NCI-H2227 treated with DMSO at 0.1 percent for 48 hours (cell line): ENCODE measurements around the gene TXNL4A.

Source experiments
- DNase-seq: peaks from one replicate; lab custom pipeline; 2025; lab: John Stamatoyannopoulos, UW

Gene TXNL4A

DNA sequence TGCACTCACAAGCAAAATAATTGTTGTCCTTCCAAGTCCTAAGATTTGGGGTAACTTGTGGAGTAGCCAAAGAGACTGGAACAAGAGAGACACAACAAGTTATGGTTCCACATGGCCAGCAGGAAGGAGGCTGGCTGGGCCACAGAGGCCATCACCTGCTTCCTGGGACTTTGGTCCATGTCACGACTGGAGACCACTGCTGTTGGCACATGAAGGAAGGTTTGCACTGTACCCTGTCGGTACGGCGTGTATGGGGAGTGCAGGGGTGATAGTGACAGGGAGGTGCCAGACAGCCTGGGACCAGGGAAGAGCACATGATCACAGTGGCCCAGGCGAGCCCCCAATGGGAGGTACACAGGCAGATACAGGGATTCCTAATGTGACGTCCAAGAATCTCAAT is 52.4 kb downstream of the TXNL4A start:
- DNase-seq, result no peak

DNA sequence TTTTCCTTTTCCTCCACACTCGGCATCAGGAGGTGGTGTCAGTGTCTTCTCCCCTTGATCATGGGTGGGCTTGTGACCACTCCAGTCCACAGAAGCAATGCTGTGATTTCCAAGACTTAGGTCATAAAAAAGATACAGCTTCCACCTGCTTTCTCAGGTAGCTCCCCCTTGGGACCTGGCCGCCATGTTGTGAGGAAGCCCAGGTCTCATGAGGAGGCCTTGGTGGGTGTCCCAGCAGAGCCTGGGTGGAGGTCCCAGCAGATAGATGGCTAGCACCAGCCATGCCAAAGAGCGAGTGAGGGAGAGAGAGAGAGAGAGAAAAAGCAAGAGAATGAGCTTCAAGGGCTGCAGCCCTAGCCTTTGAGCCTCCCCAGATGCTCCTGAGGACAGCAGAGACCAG is 52.9 kb downstream of the TXNL4A start:
- DNase-seq, result no peak

DNA sequence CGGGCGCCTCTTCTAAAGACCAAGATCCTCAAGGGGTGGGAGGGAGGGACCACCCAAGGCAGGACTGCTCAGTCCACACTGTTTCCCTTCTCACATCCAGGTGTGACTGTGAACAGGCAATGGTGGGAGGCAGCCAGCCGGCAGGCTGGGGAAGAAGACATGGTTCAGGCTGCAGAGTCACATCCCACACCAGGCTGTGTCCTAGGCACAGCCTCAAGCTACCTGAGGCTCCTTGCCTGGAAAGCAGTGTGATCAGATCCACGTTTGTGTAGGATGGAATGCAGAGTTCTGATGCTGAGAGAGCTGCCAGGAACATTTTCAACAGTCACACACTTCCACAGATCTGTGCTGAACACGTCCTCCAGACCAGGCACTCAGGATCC is 53.3 kb downstream of the TXNL4A start:
- no peak for DNase-seq

DNA sequence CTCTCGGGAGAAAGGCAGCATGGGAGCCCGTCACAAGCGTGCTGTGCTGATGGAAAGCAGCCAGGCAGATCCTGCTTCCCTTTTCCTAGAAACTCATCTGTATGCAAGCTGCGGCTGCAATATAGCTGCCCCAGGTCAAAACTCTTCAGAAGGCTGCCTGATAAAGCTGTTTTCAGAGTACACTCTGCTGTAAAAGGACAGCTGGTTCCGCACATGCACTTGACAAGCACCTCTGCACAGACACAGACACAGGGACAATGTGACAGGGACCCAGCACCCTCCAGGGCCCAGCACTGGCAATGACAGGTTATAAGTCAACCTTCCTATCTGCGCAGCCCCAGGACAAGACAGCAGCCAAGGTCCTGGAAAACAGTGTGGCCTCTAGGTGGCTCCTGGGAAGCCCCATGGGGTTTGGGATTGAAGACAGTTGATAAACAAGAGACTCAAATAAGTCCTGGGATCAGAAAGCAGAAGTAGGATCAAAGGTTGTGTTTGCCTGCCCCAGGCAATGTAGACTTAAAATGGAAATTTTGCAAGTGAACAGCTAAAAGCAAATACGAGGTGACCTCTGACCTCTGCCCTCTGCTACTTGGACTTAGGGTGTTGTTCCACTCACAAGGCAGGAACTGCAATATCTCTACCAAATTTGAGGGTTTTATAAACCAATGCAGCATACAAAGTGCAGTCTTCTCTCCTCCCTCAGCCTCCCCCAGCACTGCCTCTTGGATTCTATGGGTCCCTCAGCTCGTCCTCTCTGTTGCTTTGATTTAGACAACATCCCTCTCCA is 53.9 kb downstream of the TXNL4A start:
- DNase-seq, result no peak

DNA sequence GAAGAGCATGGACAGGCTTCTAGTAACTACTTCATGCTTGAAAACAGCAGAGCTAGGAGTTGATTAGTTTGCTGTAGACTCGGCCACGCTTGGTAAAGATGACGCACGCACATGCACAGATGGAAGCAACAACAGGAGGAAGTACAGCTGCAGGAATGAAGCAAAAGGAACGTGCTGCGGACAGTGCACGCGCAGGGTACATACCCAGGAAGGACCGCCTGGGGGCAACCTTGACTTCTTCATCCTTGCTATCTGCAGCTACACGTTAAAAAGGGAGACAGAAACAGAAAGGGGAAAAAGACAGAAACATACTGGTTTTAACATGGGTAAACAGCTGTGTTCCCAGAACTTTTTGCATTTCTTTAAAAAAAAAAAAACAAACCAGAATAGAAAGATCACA is 54.6 kb downstream of the TXNL4A start:
- no peak for DNase-seq

DNA sequence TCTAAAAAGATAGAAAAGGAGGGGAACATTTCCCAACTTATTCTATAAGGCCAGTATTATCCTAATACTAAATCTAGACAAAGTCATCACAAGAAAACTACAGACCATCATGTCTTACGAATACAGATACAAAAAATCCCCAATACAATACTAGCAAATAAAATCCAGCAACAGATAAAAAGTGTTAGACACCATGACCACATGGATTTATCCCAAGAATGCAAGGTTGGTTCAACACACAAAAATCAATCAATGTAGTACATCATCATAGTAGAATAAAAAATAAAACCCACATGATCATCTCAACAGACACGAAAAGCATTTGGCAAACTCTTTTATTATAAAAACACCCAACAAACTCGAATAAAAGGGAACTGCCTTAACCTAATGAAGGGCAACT is 55.5 kb downstream of the TXNL4A start:
- DNase-seq, result no peak

DNA sequence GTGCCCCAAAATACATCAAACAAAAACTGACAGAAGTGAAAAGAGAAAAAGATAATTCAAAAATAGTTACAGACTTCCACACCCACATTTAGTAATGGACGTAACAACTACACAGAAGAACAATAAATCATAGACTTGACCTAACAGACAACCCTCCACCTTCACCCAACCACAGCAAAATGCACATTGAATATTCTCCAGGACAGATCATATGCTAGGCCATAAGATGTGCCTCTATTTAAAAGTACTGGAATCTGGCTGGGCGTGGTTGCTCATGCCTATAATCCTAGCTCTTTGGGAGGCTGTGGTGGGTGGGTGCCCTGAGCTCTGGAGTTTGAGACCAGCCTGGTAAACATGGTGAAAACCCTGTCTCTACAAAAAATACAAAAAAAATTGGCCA is 56.9 kb downstream of the TXNL4A start:
- DNase-seq, result no peak

DNA sequence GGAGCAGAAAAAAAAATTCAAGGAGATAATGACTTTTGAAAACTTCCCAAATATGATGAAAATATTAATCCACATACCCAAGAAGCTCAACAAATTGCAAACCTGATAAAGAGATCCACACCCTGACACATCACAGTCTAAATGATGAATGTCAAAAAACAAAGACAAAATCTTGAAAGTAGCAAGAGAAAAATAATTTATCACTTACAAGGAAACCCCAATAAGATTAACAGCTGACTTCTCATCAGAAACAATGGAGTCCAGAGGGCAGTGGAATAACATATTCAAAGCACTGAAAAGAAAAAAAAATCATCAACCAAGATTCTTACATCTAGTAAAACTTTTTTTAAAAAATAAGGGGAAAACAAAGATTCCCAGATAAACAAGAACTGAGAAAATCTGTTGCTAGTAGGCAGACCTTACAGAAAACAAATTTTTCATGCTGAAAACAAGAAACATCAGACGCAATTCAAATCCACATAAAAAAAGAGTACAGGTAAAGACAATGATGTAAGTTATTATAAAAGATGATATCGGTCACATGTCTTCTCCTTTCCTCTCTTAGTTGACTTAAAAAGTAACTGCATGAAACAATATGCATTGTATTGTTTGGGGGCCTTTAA is 58.2 kb downstream of the TXNL4A start:
- DNase-seq, result no peak

DNA sequence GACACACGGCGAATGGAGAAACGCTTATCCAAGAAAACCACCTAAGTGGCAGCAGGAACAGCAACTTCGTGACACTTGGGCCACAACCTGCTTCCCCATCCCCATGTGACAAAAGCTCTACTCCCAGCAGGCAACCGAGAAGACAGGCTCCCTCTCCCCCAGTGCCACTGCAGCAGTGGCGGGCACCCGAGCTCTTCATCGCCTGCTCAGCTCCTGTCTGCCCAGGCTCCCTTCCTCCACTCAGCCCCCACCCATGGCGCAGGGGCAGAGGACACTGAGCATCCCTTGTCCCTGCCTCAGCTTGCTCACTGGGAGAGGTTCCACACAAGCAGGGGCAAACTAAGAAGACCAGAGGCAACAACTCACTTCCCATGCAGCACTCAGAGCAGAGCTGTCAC is 59.8 kb downstream of the TXNL4A start:
- DNase-seq, result no peak

DNA sequence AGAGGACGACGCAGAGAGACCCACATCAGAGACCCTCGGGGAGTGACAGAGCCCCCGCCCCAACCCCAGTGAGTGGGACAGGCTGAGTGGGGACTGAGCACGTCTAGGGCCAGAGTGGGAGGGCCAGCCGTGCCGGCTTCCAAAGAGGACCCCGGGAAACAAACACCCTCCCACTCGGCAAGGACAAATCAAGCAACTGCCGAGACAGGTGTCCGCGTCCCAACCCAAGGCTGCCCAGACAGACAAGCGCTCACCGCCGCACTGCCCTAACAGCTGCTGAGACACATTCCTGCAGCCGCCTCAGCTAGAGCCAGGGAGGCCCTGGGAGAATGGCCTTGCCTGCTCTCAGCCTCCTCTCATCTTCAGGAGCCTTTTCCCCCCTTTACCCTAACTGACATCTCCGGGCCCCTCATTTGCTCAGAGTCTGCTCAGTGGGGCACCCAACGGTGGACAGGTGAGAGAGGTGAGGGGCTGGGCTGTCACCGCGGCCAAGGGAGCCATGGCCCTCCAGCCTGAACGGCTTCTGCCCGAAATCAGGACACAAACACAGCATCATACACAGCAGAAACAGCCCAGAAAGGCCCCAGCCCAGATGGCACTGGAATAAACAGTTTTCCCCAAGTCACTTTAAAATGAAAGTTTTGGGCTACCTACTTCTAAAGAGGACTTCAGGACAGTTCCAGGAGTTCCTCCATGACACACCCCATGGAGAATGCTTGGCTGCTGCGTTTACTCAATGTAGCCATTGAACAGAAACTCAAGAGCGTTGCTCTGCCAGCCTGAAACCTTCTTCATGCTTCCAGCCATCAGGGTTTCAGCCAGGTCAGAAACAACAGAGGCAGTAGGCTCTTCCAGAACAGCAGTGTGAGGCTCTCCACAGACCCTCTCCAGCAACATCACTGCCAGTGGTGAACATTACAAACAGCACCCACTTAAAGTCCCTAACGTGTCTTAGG is 60.5 kb downstream of the TXNL4A start:
- DNase-seq, result no peak

DNA sequence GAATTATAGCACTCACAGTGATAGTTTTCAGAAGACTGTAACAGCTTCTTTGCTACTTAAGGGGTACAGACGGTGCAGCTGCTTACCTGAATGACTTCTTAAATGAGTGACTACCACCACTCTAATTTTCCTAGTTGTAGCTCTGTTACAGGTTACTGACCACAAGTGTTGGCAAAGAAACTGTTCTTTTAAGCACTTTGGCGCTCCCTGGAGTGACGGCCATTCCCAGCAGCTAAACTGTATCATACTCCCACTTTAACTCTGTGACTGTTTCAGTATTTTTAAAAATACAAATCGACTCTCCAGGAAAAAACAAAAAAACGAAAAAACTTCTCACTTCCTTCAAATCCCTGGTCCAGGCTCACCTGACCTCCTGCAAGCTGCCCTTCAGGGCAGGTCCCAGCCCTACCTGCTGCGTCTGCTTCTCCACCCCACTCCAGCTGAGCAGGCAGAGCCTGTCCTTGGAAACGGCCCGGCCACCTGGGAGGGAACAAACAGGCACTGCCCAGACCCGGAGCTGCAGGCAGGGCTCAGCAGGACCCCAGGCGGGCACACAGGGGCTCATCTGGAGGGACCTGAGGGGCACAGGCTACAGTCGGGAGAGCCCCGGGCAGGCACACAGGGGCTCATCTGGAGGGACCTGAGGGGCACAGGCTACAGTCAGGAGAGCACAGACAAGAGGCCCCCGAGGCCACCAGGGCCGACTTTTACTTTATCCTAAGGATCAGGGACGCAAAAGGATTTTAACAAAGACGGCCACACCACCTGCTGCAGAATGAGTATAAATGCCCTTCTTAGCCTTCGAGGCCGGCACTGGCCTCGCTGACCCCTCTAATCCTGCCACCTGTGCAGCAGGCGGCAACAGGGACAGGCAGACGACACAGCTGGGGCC is 61.4 kb downstream of the TXNL4A start:
- DNase-seq, result no peak

DNA sequence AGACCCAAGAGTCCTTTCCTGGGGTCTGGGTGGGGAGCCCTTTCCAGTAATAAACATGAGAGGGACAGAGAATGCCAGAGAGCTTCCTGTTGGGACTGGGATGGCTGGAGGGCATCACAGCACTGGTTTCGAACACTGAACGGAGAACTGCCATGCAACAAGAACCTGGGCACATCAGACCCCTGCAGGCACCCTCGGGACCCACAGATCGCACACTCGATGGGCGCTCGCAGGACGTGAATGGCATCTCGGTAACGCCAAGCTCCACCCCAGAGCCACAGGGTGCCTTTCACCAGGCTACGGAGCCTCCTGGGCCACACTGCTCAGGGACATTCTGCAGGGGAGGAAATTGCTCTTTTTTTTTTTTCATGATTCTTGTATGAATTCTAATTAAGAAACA is 62.1 kb downstream of the TXNL4A start:
- no peak for DNase-seq

DNA sequence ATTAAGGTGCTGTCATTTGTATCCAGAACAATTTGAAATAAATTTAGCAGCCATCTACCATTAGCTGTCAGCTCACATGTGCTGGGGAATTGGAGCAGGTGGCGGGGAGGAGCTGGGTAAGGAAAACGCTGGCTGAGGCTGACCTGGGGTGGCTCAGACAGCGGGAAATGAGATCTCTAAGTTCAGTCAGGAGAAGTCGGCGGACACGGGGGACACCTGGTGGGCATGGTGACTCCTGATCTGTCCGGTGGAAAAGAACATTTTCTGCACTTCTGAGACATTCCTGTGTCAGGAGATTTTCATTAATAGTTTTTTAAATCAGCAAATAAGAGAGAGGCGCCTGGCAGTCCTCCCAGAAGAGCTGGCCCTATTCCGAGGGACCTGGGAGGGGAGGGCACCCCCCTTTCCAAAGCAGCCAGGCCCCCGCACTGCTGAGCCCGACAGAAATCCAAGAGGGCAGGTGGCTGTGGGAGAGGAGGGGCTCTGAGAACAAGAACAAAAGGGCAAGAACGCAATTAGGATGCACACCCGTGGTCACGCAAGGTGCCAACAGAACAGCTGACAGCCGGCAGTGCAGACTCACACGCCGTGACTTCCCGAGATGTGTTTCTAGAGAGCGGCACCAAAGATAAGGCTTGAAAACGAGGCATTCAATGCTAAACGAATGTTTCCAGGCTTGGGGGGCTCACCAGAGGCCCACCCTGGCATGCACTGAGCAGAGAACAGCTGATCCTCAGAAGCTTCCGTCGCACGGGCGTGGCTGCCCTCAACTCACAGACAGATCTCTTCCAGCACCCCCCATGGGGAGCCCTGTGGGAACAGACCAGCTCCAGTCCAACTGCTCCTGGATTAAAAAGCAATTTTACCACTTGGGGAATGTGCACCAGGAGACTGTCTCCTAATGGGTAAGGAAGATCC is 63.3 kb downstream of the TXNL4A start:
- DNase-seq, result no peak

DNA sequence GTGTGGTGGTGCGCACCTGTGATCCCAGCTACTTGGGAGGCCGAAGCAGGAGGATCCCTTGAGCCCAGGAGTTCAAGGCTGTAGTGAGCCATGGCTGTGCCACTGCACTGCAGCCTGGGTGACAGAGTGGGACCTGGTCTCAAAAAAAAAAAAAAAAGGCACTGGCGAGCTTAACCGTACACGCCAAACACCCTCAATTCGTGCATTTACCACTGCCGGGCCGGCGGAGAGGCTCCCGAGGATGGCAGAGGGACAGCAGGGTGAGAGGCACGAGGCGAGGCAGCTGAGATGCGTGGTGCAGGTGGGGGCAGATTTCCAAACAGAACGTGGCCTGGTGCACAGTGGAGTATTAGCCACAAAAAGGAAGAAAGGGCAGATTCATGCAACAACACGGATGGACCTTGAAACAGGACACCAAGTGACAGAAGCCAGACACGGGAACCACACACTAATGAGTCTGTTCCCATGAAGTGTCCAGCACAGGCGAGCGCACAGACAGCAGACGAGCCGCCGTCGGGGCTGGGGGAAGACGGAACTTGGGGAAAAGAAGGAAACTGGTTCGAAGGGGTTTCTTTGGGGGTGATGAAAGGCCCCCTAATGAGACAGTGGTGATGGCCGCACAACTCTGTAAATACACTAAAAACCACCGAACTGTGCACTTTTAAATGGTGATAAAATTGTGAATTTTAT is 64.3 kb downstream of the TXNL4A start:
- no peak for DNase-seq

DNA sequence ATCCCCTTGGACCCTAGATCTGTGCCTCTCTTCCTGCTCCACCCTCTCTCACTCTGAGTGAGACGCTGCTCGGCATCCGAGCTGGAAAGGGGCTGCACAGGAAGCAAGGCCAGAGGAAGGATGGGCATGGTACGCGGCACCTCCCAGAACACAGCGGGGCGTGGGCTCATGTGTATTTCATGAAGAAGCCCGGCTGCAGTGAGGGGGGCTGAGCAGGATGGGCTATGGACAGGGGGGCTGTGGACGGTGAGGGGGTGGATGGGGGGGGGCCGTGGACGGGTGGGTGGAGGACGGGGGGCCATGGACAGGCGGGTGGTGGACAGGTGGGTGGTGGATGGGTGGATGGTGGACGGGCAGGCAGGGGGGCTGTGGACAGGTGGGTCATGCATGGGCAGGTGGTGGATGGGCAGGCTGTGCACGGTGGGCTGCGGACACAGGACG is 65.4 kb downstream of the TXNL4A start:
- no peak for DNase-seq

DNA sequence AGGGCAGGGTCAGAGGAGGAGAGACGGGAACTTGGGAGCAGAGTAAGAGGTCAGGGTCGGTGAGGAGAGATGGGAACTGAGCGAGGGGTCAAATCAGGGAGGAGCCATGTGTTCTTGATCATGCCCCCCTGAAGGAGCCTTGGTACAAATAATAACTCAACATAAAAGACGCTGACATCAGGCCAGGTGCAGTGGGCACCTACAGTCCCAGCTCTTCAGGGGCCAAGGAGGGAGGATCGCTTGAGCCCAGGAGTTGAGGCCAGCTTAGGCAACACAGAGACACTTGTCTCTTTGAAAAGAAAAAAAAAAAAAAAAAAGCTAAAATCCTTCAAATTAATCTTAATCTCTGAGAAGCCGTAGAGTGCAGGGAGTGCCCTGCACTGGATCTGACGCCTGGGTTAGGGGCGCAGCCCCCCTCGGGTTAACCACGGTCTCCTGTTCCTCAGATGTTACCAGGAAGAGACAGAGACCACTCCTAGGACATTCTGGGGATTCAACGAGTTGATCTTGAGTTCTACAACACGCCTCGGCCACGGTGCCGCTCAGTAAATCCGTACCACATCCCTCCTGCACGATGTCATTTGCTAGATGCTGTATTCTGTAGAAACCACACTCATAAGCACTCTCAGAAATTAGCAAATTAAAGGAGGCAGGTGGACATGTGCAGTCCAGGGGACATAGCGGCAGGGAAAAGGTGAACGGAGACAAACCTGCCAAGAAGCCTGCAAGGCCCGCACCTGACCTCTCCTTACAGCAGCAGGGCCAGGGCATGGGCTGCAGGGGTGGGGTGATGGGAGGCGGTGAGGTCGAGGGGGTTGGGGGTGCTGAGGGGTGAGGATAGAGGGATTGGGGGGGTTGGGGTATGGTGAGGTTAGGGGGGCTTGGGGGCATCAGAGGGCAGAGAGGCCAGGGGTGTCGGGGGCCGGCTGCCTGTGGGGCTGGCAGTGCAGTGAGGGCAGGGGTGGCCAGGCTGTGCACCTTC is 66.1 kb downstream of the TXNL4A start:
- DNase-seq, result no peak
